Lung microvascular endothelial cell (primary cell): ENCODE measurements around the gene GALNT5. TPM values are rescaled to one million over a fixed set of nuclear protein-coding genes. Genes with fewer than 3 reads are reported as not detected.
"Not testable (repeated sequence)": the region's sequence is repeated elsewhere in the genome, so short reads cannot be mapped to it uniquely, and the experiment has no call there.

Experiments used
- DNase-seq, 2 donors: peaks; one replicate each; pipeline versions ENCODE4 v3.0.0 to v3.0.0-alpha.2; 2010; ENCODE audit warnings: low read depth in 2 of 2
- total RNA-seq: library from RNA; depleted of rRNA; stranded (reverse); fragments of >200 nt; gene quantifications from 2 replicates; pipeline ENCODE4 v1.2.1, GENCODE V29; 2014

GALNT5 gene
- under 0.01 TPM in 1 of 2 replicates, not detected in the other for total RNA-seq

- peak in 1 of 2 donors; percentile 1 for DNase-seq
Observed at GRCh38 chr2:157257312-157258252, at the start of gene GALNT5. Gene GALNT5, plus strand, starts transcription at chr2:157257705. Its CDS starts 378 bp downstream, at chr2:157258083.

- no peak for DNase-seq
Observed at GRCh38 chr2:157216286-157216965, 41.1 kb upstream of the GALNT5 start.

- no peak for DNase-seq
Observed at GRCh38 chr2:157217409-157217808, 40.1 kb upstream of the GALNT5 start.

GRCh38 chr2:157218911-157219310 lies 38.6 kb upstream of the GALNT5 start:
- DNase-seq, result no peak

GRCh38 chr2:157220502-157220901 lies 37.0 kb upstream of the GALNT5 start:
- DNase-seq, result no peak

- no peak for DNase-seq
Observed at GRCh38 chr2:157221394-157221988, 36.0 kb upstream of the GALNT5 start.

GRCh38 chr2:157223624-157224205 lies 33.8 kb upstream of the GALNT5 start:
- no peak for DNase-seq

- DNase-seq, result not testable (repeated sequence)
Observed at GRCh38 chr2:157224448-157224847, 33.1 kb upstream of the GALNT5 start.

- DNase-seq, result no peak
Observed at GRCh38 chr2:157227592-157227991, 29.9 kb upstream of the GALNT5 start.

GRCh38 chr2:157228946-157229345 lies 28.6 kb upstream of the GALNT5 start:
- no peak for DNase-seq

- DNase-seq, result peak in 1 of 2 donors; percentile 51
Observed at GRCh38 chr2:157229572-157229971, 27.9 kb upstream of the GALNT5 start.

- DNase-seq, result no peak
Observed at GRCh38 chr2:157231476-157231875, 26.0 kb upstream of the GALNT5 start.

GRCh38 chr2:157233506-157233905 lies 24.0 kb upstream of the GALNT5 start:
- peak in 1 of 2 donors; percentile 22 for DNase-seq

GRCh38 chr2:157236404-157236803 lies 21.1 kb upstream of the GALNT5 start:
- DNase-seq, result no peak

- no peak for DNase-seq
Observed at GRCh38 chr2:157238296-157238695, 19.2 kb upstream of the GALNT5 start.

GRCh38 chr2:157244691-157245090 lies 12.8 kb upstream of the GALNT5 start:
- no peak for DNase-seq

- DNase-seq, result no peak
Observed at GRCh38 chr2:157245144-157245840, 12.2 kb upstream of the GALNT5 start.

- peak in 1 of 2 donors; percentile 20 for DNase-seq
Observed at GRCh38 chr2:157245846-157246764, 11.4 kb upstream of the GALNT5 start.

GRCh38 chr2:157246765-157247407 lies 10.6 kb upstream of the GALNT5 start:
- no peak for DNase-seq
